Measurements from ENCODE around the gene RNASE7.
"Not testable (repeated sequence)": the region's sequence is repeated elsewhere in the genome, so short reads cannot be mapped to it uniquely, and the experiment has no call there.

Gene RNASE7

GRCh38 chr14:21041676-21042433 is at the start of gene RNASE7:
RNASE7 (plus strand) TSS chr14:21042362; CDS start chr14:21042993, 631 bp downstream.
- peak; percentile 34 for DNase-seq (ENCODE audit: low read depth, low spot score)

GRCh38 chr14:20996521-20996920 is 45.6 kb upstream of the RNASE7 start:
- DNase-seq (ENCODE audit: low read depth, low spot score) = no peak

GRCh38 chr14:20997115-20997514 is 45.0 kb upstream of the RNASE7 start:
- no peak for DNase-seq (ENCODE audit: low read depth, low spot score)

- no peak for DNase-seq (ENCODE audit: low read depth, low spot score)
Measured at GRCh38 chr14:20997564-20997963, 44.6 kb upstream of the RNASE7 start.

GRCh38 chr14:20998139-20998538 is 44.0 kb upstream of the RNASE7 start:
- no peak for DNase-seq (ENCODE audit: low read depth, low spot score)

GRCh38 chr14:20998674-20999366 is 43.3 kb upstream of the RNASE7 start, which contains the start of gene SLC39A2:
SLC39A2 (plus strand) TSS chr14:20999293; CDS start chr14:20999447, 154 bp downstream.
- peak; percentile 39 for DNase-seq (ENCODE audit: low read depth, low spot score)

- no peak for DNase-seq (ENCODE audit: low read depth, low spot score)
Measured at GRCh38 chr14:20999591-20999990, 42.6 kb upstream of the RNASE7 start.

- DNase-seq (ENCODE audit: low read depth, low spot score) = no peak
Measured at GRCh38 chr14:21001218-21001617, 40.9 kb upstream of the RNASE7 start.

- no peak for DNase-seq (ENCODE audit: low read depth, low spot score)
Measured at GRCh38 chr14:21003788-21004346, 38.3 kb upstream of the RNASE7 start.

- not testable (repeated sequence) for DNase-seq (ENCODE audit: low read depth, low spot score)
Measured at GRCh38 chr14:21009721-21010120, 32.4 kb upstream of the RNASE7 start.

- DNase-seq (ENCODE audit: low read depth, low spot score) = no peak
Measured at GRCh38 chr14:21011136-21011535, 31.0 kb upstream of the RNASE7 start.

- DNase-seq (ENCODE audit: low read depth, low spot score) = peak; percentile 91
Measured at GRCh38 chr14:21014761-21015190, 27.4 kb upstream of the RNASE7 start.

GRCh38 chr14:21015312-21015711 is 26.9 kb upstream of the RNASE7 start:
- no peak for DNase-seq (ENCODE audit: low read depth, low spot score)

GRCh38 chr14:21016413-21017190 is 25.6 kb upstream of the RNASE7 start:
- no peak for DNase-seq (ENCODE audit: low read depth, low spot score)

GRCh38 chr14:21017528-21018245 is 24.5 kb upstream of the RNASE7 start:
- DNase-seq (ENCODE audit: low read depth, low spot score) = no peak

GRCh38 chr14:21018286-21018685 is 23.9 kb upstream of the RNASE7 start:
- no peak for DNase-seq (ENCODE audit: low read depth, low spot score)

GRCh38 chr14:21018781-21019180 is 23.4 kb upstream of the RNASE7 start:
- DNase-seq (ENCODE audit: low read depth, low spot score) = no peak

GRCh38 chr14:21019366-21019765 is 22.8 kb upstream of the RNASE7 start:
- no peak for DNase-seq (ENCODE audit: low read depth, low spot score)

GRCh38 chr14:21020977-21021545 is 21.1 kb upstream of the RNASE7 start:
- no peak for DNase-seq (ENCODE audit: low read depth, low spot score)

- no peak for DNase-seq (ENCODE audit: low read depth, low spot score)
Measured at GRCh38 chr14:21022686-21023085, 19.5 kb upstream of the RNASE7 start.

GRCh38 chr14:21023174-21023573 is 19.0 kb upstream of the RNASE7 start:
- DNase-seq (ENCODE audit: low read depth, low spot score) = no peak

Measured in astrocyte of the hippocampus (primary cell).